Measurements from ENCODE around the gene ITK. TPM values are rescaled to one million over a fixed set of nuclear protein-coding genes. Genes with fewer than 3 reads are reported as not detected.

The ITK gene
- total RNA-seq, 4 donors from 2014 or later: 0.80 to 6.3 (median 1.6) TPM

DNA sequence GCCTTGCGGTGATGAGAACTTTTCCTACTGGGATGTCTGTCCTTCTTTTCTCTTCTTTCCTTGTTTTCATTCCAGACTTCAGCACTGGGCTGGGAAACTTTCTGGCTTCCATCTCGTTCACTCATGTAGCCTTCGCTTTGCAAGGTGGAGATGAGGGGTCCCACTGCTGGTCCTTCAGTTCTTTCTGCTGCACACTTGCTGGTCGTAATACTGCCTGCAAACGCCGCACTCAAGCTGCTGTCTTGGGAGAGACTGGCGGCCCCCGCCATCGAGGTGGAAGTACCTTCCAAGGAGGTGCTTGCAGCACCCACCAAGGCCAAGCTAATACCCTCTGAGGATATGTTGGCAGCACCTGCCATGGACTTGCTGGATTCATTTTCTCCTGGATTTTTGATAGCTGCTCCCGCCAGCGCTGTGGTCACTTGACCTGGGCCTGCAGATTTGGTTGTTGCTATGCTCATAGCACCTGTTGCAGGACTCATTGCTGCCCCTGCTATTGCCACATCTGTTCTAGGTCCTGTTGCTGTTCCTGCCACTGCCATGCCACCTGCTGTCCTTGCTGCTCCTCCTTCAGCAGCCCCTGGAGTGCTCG, 17.6 kb upstream of the ITK start:
- H3K4me3 ChIP-seq: no peak overlapping the region
- H3K9me3 ChIP-seq: no peaks in the 10 kb centered on the region
- peaks cover 0 to 24% (median 0%) of the 10 kb centered on the region in 4 donors for H3K27me3 ChIP-seq
- H3K36me3 ChIP-seq: no peaks in the 10 kb centered on the region
- intact Hi-C loops (cut with DNase I): no loop called here
- peak; percentile 68 for DNase-seq (ENCODE audit: extremely low spot score)
- H3K4me1 ChIP-seq: no peaks in the 10 kb centered on the region
- no peak overlapping the region for H3K27ac ChIP-seq (replicated peaks in 1 of 4)
- TF ChIP-seq EP300 (IDR thresholded peaks at IDR 0.05) (no peak), POLR2A (IDR thresholded peaks at IDR 0.05; ENCODE audit: low read depth) (no peak), POLR2AphosphoS5 (IDR thresholded peaks at IDR 0.05) (no peak)
- TF ChIP-seq, protein P1, sequence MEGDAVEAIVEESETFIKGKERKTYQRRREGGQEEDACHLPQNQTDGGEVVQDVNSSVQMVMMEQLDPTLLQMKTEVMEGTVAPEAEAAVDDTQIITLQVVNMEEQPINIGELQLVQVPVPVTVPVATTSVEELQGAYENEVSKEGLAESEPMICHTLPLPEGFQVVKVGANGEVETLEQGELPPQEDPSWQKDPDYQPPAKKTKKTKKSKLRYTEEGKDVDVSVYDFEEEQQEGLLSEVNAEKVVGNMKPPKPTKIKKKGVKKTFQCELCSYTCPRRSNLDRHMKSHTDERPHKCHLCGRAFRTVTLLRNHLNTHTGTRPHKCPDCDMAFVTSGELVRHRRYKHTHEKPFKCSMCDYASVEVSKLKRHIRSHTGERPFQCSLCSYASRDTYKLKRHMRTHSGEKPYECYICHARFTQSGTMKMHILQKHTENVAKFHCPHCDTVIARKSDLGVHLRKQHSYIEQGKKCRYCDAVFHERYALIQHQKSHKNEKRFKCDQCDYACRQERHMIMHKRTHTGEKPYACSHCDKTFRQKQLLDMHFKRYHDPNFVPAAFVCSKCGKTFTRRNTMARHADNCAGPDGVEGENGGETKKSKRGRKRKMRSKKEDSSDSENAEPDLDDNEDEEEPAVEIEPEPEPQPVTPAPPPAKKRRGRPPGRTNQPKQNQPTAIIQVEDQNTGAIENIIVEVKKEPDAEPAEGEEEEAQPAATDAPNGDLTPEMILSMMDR (IDR thresholded peaks at IDR 0.05): no peak
- 95% methylated on average over 11 of the region's 12 CpGs for WGBS

DNA sequence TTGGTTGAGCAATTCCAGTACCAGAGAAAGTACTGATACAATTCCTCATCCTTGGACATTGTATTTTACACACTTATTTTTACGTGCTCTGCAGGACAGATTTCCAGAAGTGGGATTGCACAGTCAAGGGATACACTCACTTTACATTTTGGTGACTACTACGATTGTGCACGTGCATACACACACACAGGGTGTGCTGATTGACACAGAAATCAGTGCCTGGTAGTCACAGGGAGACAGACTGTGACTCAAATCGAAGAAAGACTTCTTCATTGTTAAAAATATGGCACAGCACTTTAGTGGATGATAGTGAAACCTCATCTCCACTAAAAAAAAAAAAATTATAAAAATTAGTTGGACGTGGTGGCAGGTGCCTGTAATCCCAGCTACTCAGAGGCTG, 16.1 kb upstream of the ITK start:
- 77% methylated on average over 5 of the region's 5 CpGs for WGBS
- TF ChIP-seq POLR2A (IDR thresholded peaks at IDR 0.05; ENCODE audit: low read depth) (no peak), EP300 (IDR thresholded peaks at IDR 0.05) (no peak), POLR2AphosphoS5 (IDR thresholded peaks at IDR 0.05) (no peak)
- TF ChIP-seq, protein P1 (IDR thresholded peaks at IDR 0.05): no peak
- no peaks in the 10 kb centered on the region for H3K4me1 ChIP-seq

DNA sequence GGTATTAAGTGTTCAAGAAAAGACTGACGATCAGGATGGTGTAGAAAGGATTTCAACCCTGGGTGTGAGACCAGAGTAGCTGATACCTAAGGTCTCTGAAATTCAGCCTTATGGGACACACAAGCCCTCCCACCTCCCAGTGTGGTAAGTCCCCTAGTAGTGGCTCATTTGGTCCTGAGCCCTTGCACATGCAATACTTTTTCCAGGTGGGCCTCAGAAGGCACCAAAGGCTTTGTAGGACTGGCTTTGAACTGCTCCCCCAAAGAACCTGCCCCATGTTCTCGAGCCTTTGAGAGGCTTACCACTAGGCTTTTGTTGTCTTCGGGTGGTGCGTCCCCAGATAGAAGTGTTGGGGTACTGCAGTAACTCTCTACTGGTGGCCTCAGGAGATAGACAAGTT, 15.4 kb upstream of the ITK start:
- H3K27me3 ChIP-seq: peaks cover 0 to 24% (median 0%) of the 10 kb centered on the region in 4 donors
- H3K4me3 ChIP-seq: no peak overlapping the region
- peak; percentile 66 for DNase-seq (ENCODE audit: extremely low spot score)
- H3K4me1 ChIP-seq: no peaks in the 10 kb centered on the region
- no peak overlapping the region for H3K27ac ChIP-seq (replicated peaks in 1 of 4)
- no peak for TF ChIP-seq POLR2AphosphoS5 (IDR thresholded peaks at IDR 0.05)
- no peak for TF ChIP-seq EP300 (IDR thresholded peaks at IDR 0.05)
- TF ChIP-seq POLR2A (IDR thresholded peaks at IDR 0.05; ENCODE audit: low read depth): no peak
- TF ChIP-seq, protein P1 (IDR thresholded peaks at IDR 0.05): no peak
- intact Hi-C loops (cut with DNase I): no loop called here
- no peaks in the 10 kb centered on the region for H3K36me3 ChIP-seq
- H3K9me3 ChIP-seq: no peaks in the 10 kb centered on the region
- 83% methylated on average over 4 of the region's 4 CpGs for WGBS

More for the DNA sequence above, 16.1 kb upstream of the ITK start:
- Histone ChIP-seq H3K36me3 (no peaks in the 10 kb centered on the region), H3K9me3 (no peaks in the 10 kb centered on the region), H3K27ac (replicated peaks in 1 of 4) (no peak overlapping the region), H3K27me3 (peaks cover 0 to 24% (median 0%) of the 10 kb centered on the region in 4 donors), H3K4me3 (no peak overlapping the region)
- intact Hi-C loops (cut with DNase I): no loop called here
- no peak for DNase-seq (ENCODE audit: extremely low spot score)

DNA sequence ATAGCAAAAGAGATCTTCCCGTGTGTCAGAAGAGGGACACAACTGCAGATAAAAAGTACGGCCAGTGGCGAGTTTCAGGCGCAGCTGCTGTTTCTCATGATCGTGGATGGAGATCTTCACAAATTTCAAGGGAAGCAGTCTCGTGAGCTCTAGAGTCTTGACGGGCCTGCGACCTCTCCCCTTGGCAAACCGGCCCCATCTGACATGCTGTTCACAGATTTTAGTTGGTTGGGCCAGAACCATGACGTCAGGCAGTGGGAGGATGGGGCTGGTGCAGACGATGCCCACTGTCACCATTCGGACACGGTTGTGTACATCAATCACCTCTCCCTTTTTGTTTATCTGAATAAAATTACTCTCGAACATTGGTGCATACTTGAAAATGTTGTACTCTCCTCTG, 15.0 kb upstream of the ITK start:
- Histone ChIP-seq H3K27me3 (peaks cover 0 to 24% (median 0%) of the 10 kb centered on the region in 4 donors), H3K4me1 (no peaks in the 10 kb centered on the region), H3K27ac (replicated peaks in 1 of 4) (no peak overlapping the region), H3K4me3 (no peak overlapping the region), H3K9me3 (no peaks in the 10 kb centered on the region), H3K36me3 (no peaks in the 10 kb centered on the region)
- peak; percentile 50 for DNase-seq (ENCODE audit: extremely low spot score)
- TF ChIP-seq POLR2A (IDR thresholded peaks at IDR 0.05; ENCODE audit: low read depth): no peak
- no peak for TF ChIP-seq POLR2AphosphoS5 (IDR thresholded peaks at IDR 0.05)
- TF ChIP-seq EP300 (IDR thresholded peaks at IDR 0.05): no peak
- TF ChIP-seq, protein P1 (IDR thresholded peaks at IDR 0.05): no peak
- intact Hi-C loops (cut with DNase I): no loop called here
- 93% methylated on average over 12 of the region's 14 CpGs for WGBS
